GM23248 (cell line): ENCODE data around the gene NFIL3.

Source experiments
- EZH2 ChIP-seq: fragments of 200-600 bp; sonication (generic); IDR thresholded peaks from 2 replicates; pipeline ENCODE4 v1.6.1; 2018; ENCODE audit warnings: antibody characterized with exemption, mild to moderate bottlenecking; ENCODE audit not compliant: insufficient read depth, poor library complexity, severe bottlenecking
- EZH2phosphoT487 ChIP-seq: fragments of 200-600 bp; sonication (generic); IDR thresholded peaks from 2 replicates; pipeline ENCODE4 v1.6.1; 2018; ENCODE audit warnings: antibody characterized with exemption, moderate library complexity, mild to moderate bottlenecking, low read depth; ENCODE audit not compliant: insufficient read depth

GRCh38 chr9:91364702-91365101 is 58.9 kb downstream of the NFIL3 start:
- TF ChIP-seq EZH2: no peak
- no peak for TF ChIP-seq EZH2phosphoT487
